ENCODE results near the gene ZNF77.

DNA sequence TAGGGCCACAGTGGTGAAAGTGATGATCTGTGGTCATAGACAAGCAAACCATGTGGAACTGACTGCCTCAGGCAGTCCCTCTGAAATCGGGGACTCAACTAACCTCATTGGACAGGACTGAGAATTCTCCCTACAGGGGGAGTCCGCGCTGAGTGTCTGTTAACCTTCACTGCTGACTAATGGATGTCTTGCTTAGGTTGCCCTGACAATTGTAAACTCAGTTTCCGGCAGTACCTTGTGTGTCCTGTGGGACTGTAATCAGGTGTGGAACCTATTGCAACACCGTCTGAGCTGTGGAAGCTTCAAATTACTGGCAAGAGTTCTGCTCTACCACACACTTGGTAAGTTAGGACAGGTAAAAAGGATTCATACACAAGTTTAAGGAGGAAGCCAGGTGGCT lies 21.8 kb downstream of the ZNF77 start:
- TF ChIP-seq, protein P1, sequence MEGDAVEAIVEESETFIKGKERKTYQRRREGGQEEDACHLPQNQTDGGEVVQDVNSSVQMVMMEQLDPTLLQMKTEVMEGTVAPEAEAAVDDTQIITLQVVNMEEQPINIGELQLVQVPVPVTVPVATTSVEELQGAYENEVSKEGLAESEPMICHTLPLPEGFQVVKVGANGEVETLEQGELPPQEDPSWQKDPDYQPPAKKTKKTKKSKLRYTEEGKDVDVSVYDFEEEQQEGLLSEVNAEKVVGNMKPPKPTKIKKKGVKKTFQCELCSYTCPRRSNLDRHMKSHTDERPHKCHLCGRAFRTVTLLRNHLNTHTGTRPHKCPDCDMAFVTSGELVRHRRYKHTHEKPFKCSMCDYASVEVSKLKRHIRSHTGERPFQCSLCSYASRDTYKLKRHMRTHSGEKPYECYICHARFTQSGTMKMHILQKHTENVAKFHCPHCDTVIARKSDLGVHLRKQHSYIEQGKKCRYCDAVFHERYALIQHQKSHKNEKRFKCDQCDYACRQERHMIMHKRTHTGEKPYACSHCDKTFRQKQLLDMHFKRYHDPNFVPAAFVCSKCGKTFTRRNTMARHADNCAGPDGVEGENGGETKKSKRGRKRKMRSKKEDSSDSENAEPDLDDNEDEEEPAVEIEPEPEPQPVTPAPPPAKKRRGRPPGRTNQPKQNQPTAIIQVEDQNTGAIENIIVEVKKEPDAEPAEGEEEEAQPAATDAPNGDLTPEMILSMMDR (IDR thresholded peaks at IDR 0.05), result no peak
- TF ChIP-seq POLR2AphosphoS5 (IDR thresholded peaks at IDR 0.05; ENCODE audit: insufficient read depth in 1 of 2, low read depth in 1 of 2) (no peak), POLR2A (IDR thresholded peaks at IDR 0.05) (no peak)

Data from vagina (tissue), 2 donors.